Activated CD8-positive, alpha-beta memory T cell treated with anti-CD3 and anti-CD28 coated beads, Interleukin-2, amount 50 U/mL, for 1 hour (primary cell): ENCODE data around the gene GNL2.

ENCODE experiments used
- DNase-seq: peaks from one replicate; pipeline ENCODE4 v3.0.0-alpha.2; 2020; ENCODE audit errors: extremely low read depth

The GNL2 gene

DNA sequence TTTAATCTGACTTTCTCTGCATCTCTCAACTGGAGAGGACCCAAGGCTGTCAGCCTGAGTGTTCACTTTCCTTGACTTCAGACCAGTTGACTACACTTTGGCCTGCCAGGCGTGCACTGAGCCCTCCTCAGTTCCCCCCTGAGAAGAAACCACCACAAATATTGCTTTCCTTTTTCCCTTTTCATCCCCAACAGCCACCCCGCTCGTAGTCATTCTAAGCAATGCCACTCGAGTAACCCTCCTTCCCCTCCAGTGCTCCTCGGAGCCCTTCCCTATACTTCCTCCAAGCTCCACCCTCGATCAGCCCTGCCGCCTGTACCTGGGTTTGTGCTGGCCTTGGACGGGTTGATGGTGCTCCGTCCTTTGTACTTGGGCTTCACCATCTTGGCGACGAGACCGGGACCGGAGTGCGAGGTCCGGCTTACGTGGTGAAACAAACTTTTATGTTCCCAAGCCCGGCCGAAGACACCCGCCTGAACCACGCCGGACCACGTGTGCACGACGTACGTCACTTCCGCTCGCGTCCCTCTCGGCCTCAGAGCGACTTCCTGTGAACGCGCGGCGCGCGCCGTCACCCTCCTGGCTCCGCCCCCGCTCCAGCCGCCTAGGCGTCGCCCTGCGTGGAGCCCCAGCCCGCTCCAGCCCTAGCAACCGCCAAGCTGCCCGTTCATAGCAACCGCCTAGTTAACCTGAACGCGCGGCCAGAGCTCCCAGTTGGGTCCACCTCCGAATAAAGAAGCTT, at the start of gene GNL2:
Gene GNL2 (minus strand): TSS at position 498 of the 742 bp plus-strand sequence. CDS start 115 bp downstream, at position 383.
- peak; percentile 82 for DNase-seq

DNA sequence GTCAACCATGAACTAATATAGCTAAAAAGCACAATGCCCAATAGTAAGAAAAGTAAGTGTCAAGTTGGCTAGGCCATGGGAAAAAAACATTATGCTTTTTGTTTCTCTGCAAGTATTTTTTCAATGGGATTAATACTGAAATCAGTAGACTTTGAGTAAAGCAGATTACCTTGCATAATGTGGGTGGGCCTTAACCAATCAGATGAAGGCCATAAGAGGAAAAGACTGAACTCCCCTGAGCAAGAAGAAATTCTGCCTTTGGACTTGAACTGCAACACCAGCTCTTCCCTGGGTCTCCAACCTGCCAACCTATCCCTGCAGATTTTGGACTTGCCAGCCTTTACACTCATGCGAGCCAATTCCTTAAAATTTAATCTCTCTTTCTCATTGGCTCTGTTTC, 45.3 kb upstream of the GNL2 start:
- DNase-seq = no peak

- no peak for DNase-seq
Observed at GRCh38 chr1:37636435-37636834, 40.7 kb upstream of the GNL2 start.

DNA sequence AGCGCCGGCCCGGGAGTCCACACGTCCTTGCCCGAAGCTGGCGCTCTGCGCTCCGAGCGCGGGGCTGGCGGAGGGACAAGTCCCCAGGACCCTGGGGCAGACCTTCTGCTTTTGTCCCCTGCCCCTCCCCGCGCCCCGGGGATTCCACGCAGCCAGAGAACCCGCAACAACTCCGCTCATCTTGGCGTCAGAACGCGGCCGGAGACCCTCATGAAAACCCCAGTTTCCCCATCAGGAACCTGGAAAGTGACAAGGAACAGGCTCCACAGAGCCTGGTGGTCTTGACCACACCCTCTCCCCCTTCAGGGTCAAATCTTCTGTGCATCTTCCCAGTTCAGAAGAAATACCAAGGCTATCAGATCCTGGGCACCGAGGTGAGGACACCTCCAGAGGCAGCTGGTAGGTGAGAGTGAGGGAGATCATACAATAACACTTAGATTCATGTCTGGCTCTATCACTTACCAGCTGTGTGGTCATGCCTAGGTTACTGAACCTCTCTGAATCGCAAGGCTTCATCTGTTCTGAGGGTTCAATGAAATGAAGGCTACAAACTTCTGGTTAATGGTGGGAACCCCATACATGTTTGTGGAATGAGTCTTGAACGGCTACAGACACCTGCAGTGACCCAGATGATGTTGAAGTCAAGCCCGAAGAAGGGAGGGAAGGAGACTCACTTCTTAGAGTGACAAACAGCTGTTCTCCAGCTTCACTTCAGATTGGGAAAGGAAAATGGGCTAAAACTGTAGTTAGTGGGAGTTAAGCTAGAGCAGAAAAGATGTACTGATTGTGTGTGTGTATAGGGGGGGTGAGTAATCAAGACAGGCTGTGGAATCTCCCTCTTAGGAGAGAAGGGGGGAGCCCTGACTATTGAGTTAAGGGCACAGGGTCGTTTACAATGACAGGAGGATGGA, 39.5 kb upstream of the GNL2 start:
- no peak for DNase-seq

DNA sequence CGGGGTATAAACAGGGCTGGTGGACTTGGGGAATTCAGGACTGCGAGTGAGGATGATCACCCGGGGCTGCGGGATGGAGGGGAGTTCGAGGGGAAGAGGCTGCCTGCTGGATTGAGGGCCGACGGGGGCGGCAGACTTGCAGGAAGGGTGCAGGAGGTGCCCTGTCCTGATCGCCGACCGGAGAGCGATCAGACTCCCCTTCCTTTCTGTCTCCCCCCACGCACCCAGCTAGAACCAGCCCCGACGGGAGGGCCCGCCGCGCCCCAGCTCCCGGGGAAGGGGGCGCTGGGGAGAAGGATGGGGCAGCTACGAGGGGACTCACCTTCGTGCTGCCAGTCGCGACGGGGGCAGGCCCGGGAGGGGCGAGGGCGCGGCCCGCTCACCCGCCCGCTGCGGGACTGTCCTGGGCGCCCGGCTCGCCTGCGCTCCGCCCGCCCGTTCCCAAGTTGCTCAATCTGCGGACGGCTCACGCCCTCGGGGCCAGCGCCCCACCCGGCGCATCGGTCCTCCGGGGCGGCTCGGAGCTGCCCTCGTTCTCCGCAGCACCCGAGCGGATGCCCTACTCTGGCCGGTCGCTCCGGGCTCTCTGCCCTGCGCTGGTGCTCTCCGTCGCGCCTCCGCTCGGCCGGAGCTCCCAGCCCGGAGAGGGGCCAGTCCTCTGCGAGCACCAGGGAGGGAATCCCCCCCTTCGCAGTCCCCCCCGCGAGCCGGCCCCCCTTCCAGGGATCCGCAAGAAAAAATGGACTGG, 38.7 kb upstream of the GNL2 start, which contains the start of gene RSPO1:
Gene RSPO1 (minus strand): TSS at position 649 of the 748 bp plus-strand sequence. CDS start 5,231 bp downstream, outside the sequence.
- DNase-seq = no peak

DNA sequence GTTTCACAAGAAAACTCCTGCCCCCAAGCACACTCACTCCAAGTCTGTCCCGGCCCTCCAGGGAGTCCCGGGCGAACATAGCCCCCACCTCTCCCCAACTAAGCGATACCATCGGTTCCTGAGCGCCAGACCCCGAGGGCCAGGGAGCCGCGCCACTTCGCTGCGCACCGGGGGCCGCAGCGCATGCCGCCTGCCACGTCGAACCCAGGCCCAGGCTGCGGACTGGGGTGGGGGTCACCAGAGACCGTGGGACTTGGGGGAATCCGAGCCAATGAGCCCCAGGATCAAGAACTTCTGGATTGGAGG, 38.2 kb upstream of the GNL2 start:
- DNase-seq = no peak

- DNase-seq = no peak
Observed at GRCh38 chr1:37633040-37633937, 37.6 kb upstream of the GNL2 start.

DNA sequence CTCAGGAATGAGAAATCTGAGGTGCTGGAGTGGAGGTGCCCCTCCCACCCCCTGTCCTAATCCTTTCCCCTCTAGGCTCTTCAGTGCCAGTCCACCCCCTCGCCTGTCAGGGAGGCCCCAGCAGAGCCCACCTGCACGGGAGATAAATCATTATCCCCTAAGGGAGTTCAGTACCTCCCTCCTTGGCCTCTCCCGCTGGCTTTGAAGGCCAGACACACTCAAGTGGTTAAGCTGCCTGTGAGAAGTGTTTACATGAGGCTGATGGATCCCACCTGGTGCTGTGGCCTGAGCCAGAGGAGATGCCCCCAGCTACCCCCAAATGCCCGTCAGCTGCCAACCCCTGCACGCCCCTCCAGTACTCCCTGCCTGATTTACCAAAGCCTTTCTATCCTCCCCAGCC, 35.3 kb upstream of the GNL2 start:
- DNase-seq = no peak

- DNase-seq = no peak
Observed at GRCh38 chr1:37630426-37631028, 34.8 kb upstream of the GNL2 start.

DNA sequence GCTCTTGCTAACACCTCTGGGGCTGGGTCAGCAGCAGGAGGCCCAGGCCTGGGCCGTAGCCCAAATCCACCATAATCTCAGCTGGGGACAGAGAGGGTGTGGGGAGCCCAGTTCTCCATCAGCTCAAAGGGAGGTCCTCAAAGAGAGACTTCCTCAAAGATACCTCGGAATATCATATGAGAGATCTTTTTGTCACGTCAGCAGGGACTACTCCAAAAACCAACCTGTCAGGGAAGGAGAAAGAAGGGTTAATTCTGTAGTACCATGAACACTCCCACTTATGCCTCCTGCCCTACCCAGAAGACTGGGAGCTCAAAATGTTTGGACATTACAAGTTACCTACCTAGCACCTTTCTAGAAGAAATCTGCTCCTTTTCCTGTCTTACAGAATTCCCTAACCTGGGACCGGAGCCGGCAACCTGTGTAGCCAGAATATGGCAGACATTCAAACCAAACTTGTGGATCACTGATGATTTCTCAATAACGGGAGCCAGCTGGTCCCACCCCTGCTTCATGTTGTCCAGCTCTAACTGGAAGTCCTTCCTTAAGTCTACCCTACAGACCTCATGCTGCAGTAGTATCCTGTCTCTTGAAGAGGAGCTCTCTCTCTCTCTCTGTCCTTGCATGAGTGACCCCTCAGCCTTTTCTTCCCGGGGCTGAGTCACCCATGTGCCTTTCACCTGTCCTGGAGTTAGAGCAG, 34.1 kb upstream of the GNL2 start:
- DNase-seq = no peak

DNA sequence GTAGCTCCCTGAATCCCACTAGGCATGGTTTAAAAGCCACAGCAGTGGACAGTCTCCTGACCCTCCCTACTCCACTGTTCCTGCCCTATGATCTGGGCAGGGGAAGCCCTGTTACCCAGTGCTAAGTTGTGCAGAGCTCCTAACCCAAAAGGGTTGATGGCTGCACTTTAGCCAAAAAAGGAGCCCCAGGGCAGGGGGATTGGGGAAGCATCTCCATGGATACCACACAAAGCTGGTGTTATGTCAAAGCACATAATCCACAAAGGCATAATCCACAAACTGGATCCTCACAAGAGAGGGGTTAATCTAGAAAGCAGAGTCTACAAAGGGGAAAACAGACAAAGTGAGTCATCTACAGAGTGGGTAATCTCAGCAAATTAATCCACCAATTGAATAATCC, 33.3 kb upstream of the GNL2 start:
- no peak for DNase-seq

DNA sequence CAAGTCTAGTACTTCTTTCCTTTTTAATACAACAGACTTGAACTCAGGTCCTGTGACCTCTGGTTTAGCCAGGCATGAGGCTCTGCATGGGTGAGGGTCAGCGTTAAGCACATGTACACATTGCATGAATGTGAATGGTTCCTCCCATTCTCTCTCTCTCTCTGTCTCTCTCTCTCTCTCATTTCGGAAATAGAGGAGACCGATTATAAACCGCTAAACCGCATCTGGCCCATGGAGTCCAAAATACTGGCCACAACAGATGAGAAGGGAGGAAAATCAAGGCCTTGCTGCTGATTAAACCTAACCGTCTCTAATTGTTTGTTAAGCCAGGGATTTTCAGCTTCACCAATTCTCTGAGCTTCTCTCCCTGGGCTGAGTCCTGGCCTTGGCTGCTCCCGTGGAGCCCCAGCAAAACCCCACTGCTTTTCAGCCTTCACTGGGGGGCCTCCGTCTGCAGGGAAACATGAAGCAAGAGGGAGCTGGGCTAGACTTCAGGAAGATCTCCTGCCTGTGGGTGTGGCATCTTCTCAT, 32.4 kb upstream of the GNL2 start:
- no peak for DNase-seq

- no peak for DNase-seq
Observed at GRCh38 chr1:37622131-37622530, 26.4 kb upstream of the GNL2 start.

- DNase-seq = no peak
Observed at GRCh38 chr1:37621326-37621870, 25.7 kb upstream of the GNL2 start.

DNA sequence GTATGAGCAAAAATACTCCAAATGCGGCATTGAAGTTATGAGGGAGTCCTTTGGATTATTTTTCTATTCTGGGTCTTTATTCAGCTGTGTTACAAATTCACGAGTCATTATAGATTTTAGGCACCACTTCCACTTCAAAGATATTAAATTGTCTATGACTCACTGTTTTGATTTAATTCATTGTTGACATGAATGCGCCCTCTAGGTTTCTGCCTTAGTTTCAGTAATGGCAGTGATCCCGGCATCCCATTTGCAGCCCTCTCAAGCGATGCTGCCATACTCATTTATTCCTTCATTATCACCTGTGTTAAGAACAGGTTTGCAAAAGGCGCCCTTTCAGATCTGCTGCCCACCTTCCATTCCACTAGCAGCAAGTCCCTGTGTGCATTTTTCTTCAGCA, 25.0 kb upstream of the GNL2 start:
- no peak for DNase-seq

- no peak for DNase-seq
Observed at GRCh38 chr1:37616330-37616729, 20.6 kb upstream of the GNL2 start.

DNA sequence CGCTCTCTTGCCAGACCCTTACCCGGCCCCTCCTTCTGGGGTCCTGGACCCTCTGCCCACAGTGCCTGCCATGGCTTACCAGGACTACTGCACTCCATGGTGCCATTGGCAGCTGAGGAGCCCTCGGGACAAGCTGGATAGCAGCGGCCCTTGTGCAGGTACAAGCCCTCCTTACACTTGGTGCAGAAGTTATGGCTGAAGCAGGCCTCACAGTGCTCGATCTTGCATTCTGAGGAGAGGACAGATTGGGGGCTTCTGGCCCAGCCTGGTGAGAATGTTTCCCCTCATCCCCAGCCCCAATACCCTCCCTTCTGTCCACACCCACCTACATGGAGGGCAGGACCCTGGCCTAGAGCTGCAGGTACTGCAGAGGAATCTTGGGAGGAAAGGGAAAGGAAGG, 18.4 kb upstream of the GNL2 start:
- DNase-seq = no peak

DNA sequence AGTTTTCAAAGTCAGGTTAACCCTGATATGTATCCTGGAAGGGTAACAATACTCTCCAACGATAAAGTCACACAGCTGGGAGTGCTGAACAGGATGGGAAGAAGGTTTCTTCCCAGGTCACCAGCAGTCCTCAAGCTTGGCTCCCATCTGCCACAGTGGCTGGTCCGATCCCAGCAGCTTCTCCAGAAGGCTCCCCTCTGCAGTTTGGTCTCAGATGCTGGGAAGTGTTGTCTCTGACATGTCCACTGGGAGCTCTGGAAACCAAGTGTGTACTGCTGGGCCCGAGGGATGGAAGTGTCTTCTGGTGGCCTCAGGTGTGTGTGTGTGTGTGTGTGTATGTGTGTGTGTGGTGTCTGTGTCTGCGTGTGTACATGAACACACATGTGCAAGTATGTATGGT, 16.4 kb upstream of the GNL2 start:
- DNase-seq = no peak

- DNase-seq = no peak
Observed at GRCh38 chr1:37609994-37610393, 14.3 kb upstream of the GNL2 start.

DNA sequence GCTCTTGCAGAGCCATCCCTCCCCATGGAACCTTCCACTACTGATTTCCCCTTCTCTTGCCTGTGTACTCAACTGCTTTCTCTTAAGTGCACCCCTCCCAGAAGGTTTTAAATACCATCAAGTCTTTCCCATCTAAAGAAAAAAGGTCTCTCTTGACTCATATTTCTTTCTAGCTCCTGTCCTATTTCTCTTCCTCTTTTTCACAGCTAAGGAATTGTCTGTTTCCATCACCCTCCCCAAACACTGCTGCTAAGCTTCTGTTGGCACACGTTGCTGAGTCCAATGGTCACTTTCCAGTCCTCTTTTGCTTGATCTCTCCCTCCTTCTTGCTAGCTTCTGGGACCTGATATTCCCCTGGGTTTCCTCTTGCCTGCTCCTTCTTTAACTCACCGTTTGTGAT, 13.3 kb upstream of the GNL2 start:
- no peak for DNase-seq
